Type B pancreatic cell (in vitro differentiated cells): ENCODE data around the gene SC5D. TPM values are rescaled to one million over a fixed set of nuclear protein-coding genes. Genes with fewer than 3 reads are reported as not detected.

ENCODE experiments used
- DNase-seq: peaks from one replicate; pipeline ENCODE4 v3.0.0; 2021; ENCODE audit warnings: mixed read lengths; ENCODE audit not compliant: unreplicated experiment; ENCODE audit errors: extremely low spot score
- H3K27ac Mint-ChIP-seq: 2 replicates; pipeline ENCODE4 v1.8.0; 2021; ENCODE audit warnings: mild to moderate bottlenecking, mixed read lengths
- H3K27me3 Mint-ChIP-seq: 2 replicates; pipeline ENCODE4 v1.8.0; 2021; ENCODE audit warnings: mixed read lengths
- H3K36me3 Mint-ChIP-seq: 2 replicates; pipeline ENCODE4 v1.8.0; 2021; ENCODE audit warnings: mixed read lengths
- H3K4me1 Mint-ChIP-seq: one replicate; pipeline ENCODE4 v1.8.0; 2021; ENCODE audit warnings: mixed read lengths; ENCODE audit not compliant: unreplicated experiment
- H3K4me3 Mint-ChIP-seq: 2 replicates; pipeline ENCODE4 v1.8.0; 2021; ENCODE audit warnings: mild to moderate bottlenecking, mixed read lengths
- H3K9me3 Mint-ChIP-seq: 2 replicates; pipeline ENCODE4 v1.8.0; 2021; ENCODE audit warnings: mixed read lengths
- total RNA-seq: library from RNA; stranded (reverse); gene quantifications from 2 replicates; pipeline ENCODE4 v1.2.1, GENCODE V29; 2021; ENCODE audit warnings: low replicate concordance
- TF ChIP-seq, protein P1 (sequence below): fragments of 200-600 bp; sonication (generic); conservative IDR thresholded peaks from 2 replicates; pipeline ENCODE4 v1.5.0; 2021; ENCODE audit warnings: antibody characterized with exemption, mild to moderate bottlenecking

Gene SC5D
- total RNA-seq, 1 donor from 2014 or later = 48.0 TPM

DNA sequence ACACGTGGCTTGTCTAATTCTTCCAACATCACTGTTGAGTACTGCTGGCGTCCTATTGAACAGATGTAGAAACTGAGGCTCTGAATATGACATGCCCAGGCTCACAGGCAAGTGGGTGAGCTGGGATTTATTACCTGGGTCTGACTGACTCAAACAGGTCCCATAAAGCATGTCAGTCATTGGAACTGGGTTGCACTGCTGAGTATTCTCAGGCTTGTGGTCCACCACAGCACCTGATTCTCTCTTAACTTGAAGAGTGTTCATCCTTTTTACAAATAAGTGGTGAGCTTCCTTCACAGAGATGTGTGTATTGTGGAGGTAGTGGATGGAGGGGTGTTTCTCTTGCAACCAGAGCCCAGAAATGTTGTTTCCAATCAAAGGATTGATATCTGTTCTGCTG lies 44.5 kb downstream of the SC5D start:
- no peak for DNase-seq
- H3K4me3 Mint-ChIP-seq = no peak overlapping the region
- no peaks in the 10 kb centered on the region for H3K9me3 Mint-ChIP-seq
- H3K4me1 Mint-ChIP-seq = peaks cover 15% of the 10 kb centered on the region
- no peak overlapping the region for H3K27ac Mint-ChIP-seq
- peaks cover 3% of the 10 kb centered on the region for H3K27me3 Mint-ChIP-seq
- H3K36me3 Mint-ChIP-seq = no peaks in the 10 kb centered on the region
- TF ChIP-seq, protein P1, sequence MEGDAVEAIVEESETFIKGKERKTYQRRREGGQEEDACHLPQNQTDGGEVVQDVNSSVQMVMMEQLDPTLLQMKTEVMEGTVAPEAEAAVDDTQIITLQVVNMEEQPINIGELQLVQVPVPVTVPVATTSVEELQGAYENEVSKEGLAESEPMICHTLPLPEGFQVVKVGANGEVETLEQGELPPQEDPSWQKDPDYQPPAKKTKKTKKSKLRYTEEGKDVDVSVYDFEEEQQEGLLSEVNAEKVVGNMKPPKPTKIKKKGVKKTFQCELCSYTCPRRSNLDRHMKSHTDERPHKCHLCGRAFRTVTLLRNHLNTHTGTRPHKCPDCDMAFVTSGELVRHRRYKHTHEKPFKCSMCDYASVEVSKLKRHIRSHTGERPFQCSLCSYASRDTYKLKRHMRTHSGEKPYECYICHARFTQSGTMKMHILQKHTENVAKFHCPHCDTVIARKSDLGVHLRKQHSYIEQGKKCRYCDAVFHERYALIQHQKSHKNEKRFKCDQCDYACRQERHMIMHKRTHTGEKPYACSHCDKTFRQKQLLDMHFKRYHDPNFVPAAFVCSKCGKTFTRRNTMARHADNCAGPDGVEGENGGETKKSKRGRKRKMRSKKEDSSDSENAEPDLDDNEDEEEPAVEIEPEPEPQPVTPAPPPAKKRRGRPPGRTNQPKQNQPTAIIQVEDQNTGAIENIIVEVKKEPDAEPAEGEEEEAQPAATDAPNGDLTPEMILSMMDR = no peak

DNA sequence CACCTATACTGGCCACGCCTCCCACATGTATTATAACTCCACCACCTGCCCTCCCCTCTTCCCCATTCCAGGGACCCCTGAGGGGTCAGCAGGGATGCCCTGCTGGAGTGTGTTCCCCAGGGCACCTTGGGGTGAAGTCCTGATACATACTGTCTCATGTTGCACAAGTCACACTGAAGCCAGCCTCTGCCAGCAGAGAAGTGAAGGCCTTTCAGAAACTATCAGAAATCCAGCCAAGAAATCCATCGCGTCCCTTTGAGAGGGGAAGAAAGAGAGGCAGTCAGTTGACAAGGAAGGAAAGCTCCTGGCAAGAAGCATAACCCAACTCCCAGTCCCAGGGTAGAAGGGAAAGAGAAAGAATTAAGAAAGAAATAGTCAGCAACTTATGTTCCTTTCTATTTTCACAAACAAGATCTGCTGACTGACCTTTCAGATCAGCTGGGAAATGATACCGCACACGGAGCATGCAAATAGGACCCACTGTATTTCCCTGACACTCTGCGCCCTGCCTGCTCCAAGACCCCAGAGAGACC lies 45.2 kb downstream of the SC5D start:
- Mint-ChIP-seq H3K27ac (no peak overlapping the region), H3K4me1 (peaks cover 15% of the 10 kb centered on the region), H3K4me3 (no peak overlapping the region), H3K9me3 (no peaks in the 10 kb centered on the region), H3K27me3 (peaks cover 3% of the 10 kb centered on the region), H3K36me3 (no peaks in the 10 kb centered on the region)
- no peak for DNase-seq
- TF ChIP-seq, protein P1 = no peak

DNA sequence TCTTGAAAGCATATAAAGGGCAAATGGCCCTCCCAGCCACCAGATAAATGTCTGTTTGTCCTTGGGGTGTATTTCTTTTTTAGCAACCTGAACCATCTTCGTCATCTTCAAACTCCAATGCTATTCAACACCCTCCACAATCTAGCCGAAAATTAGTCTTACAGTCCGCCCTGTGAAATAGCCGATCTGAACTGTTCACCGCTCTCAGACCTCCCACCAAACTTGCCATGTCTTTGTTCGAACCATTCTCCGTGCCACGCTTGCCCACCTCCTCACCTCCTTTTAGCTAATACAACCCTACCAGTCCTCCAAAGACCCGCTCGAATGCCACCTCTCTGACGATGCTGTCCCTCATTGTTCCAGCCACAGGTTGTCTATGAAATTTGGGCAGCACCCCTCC lies 46.0 kb downstream of the SC5D start:
- Mint-ChIP-seq H3K36me3 (no peaks in the 10 kb centered on the region), H3K27ac (no peak overlapping the region), H3K4me3 (no peak overlapping the region), H3K4me1 (peaks cover 15% of the 10 kb centered on the region), H3K27me3 (peaks cover 3% of the 10 kb centered on the region), H3K9me3 (no peaks in the 10 kb centered on the region)
- TF ChIP-seq, protein P1 = no peak
- DNase-seq = no peak

DNA sequence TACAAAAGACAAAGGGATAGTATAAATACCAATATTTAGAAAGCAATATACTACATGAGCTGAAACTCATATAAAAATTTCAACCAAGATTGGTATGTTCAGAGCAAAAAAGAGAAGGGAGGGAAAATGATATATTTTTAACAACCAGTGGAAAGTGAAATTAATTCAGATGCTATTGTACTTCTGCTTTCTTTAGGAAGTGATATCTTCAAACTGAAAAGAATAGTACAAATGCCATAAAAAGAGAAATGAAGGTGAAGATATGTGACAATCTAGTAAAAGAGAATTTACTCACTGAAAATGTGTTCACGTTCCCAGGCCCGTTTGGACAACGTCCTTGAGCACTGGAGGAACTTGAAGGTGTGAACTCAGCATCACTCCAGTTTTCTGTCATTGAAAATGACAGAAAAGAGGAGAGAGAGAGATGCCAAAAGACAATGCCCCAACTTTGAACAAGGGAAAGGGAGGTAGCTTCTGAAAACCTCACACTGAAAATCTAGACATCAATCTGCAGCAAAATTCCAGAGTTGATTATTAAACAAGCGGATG lies 47.5 kb downstream of the SC5D start:
- Mint-ChIP-seq H3K9me3 (no peaks in the 10 kb centered on the region), H3K4me1 (peaks cover 6% of the 10 kb centered on the region), H3K27ac (no peak overlapping the region), H3K36me3 (no peaks in the 10 kb centered on the region), H3K4me3 (no peak overlapping the region), H3K27me3 (peaks cover 3% of the 10 kb centered on the region)
- TF ChIP-seq, protein P1 = no peak
- no peak for DNase-seq

DNA sequence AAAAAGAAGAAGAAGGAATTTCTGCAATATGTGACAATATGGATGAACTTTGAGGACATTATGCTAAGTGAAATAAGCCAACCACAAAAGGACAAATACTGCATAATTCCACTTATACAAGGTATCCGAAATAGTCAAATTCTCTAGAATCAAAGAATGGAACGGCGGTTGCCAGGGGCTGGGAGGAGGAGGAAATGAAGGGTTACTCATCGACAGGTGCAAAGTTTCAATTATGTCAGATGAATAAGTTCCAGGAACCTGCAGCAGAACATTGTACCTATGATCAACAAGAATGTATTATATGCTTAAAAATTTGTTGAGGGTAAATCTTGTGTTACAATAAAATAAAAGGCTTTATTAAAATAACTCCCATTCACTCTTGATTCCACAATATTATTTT lies 49.0 kb downstream of the SC5D start:
- Mint-ChIP-seq H3K27ac (no peak overlapping the region), H3K27me3 (peaks cover 3% of the 10 kb centered on the region), H3K9me3 (no peaks in the 10 kb centered on the region), H3K4me3 (no peak overlapping the region), H3K4me1 (peaks cover 4% of the 10 kb centered on the region), H3K36me3 (no peaks in the 10 kb centered on the region)
- no peak for DNase-seq
- TF ChIP-seq, protein P1 = no peak
